T-helper 2 cell (primary cell): ENCODE results near the gene MKRN2OS.

Experiments used
- DNase-seq, 5 experiments: peaks; one replicate each; pipeline versions ENCODE4 v3.0.0 to v3.0.0-alpha.2; 2012 to 2022
- total RNA-seq, 2 donors: gene quantifications; one replicate each; lab custom pipeline; 2026; lab: John Stamatoyannopoulos, UW

Gene MKRN2OS, protein sequence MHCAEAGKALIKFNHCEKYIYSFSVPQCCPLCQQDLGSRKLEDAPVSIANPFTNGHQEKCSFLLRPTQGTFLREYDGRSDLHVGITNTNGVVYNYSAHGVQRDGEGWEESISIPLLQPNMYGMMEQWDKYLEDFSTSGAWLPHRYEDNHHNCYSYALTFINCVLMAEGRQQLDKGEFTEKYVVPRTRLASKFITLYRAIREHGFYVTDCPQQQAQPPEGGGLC
- total RNA-seq = 0.13 to 0.31 reads per million in 2 donors

DNA sequence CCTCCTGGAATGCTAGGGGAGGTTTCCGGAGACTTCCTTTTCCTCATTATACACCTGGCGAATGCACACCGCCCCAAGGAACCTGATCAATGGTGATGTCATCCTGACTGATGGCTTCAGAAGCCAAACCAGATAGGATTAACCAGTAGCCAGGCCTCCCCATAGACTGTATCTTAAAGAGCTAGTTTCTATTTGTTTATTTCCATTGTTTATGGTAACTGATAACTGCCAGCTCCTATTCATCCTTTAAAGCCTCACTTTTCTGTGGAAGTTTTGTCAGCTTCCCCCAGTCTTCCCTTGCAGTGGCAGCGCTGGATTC lies at the start of gene MKRN2OS:
Gene MKRN2OS, minus strand, starts transcription at position 27 of the 319 bp plus-strand sequence. CDS start 35 bp downstream, outside the sequence.
- no peak for DNase-seq

DNA sequence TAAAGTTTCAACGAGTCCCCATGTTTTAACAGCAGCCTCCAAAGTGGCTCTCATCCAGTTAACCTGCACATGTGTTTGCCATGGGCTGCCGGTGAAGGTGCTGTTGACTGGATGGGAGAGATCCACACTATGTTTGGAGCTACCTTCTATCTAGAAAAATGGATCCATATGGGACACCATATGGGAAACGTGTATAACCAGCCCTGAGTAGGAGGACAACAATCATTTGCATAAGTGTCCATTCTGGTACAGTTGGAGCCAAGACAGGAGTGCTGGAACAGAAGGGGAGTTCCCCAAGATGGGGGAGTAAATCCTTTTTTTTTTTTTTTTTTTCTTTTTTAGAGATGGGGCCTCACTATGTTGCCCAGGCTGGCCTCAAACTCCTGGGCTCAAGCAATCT lies 48.2 kb upstream of the MKRN2OS start:
- DNase-seq = no peak

DNA sequence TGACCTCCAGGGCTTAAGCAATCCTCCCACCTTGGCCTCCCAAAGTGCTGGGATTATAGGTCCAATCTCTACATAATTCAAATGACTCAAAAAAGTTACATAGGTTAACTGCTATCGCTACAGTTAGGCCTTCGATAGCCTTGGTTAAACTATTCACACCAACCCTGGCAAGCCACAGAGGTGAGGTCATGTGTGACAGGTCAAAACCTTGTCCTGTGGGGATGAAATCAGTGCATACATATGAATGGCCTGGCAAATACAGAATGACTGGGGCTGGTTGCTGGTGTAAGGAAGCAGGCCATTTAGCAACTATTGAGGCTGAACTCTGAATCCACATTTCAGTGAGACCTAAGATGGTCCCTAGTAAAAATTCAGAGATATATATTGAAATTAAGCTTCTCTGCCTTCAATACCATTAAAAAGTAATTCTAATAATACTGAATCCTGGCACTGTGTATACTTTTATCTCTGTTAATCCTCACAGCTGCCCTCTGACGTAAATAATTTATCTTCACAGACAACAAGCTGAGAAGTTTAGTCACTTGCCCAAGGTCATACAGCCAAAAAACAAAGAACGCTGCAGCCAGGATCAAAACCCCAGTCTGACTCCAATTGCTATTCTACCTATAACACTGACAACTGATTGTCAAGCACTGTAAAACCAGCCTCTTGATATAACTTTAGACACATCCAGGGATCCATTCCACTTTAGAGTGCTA lies 46.9 kb upstream of the MKRN2OS start:
- DNase-seq = no peak

DNA sequence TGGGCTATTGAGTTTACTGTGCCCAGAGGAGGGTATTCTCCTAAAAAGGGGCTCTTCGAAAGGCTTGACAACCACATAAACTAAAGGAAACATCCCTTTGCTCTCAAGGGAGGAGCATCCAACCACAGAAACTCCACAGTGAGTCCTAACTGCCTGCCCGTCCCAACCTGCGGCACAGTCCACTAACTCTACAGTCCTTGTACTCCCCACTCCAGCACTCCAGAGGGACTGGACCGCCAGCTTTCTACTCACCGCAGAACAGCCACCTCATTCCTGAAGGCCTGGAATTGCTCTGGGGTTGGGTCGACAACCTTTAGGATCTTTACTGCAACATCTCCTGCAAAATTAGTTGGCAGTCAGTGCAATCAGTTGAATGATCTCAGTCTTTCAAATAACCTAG lies 46.2 kb upstream of the MKRN2OS start:
- DNase-seq = no peak

DNA sequence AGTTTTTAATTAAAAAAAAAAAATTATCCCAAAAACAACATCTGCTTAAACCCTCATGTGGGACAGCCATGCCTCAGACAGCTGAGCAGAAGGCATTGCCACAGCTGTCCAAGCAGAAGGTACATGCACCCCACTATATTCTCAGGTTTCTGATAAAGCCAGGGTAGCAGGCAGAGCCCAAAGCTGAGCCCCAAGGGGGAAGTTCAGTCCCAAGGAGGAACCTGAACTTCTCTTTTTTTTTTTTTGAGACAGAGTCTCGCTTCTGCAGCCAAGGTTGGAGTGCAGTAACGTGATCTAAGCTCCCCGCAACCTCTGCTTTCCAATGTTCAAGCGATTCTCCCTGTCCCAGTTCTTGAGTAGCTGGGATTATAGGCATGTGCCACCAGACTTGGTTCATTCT lies 44.8 kb upstream of the MKRN2OS start:
- no peak for DNase-seq

DNA sequence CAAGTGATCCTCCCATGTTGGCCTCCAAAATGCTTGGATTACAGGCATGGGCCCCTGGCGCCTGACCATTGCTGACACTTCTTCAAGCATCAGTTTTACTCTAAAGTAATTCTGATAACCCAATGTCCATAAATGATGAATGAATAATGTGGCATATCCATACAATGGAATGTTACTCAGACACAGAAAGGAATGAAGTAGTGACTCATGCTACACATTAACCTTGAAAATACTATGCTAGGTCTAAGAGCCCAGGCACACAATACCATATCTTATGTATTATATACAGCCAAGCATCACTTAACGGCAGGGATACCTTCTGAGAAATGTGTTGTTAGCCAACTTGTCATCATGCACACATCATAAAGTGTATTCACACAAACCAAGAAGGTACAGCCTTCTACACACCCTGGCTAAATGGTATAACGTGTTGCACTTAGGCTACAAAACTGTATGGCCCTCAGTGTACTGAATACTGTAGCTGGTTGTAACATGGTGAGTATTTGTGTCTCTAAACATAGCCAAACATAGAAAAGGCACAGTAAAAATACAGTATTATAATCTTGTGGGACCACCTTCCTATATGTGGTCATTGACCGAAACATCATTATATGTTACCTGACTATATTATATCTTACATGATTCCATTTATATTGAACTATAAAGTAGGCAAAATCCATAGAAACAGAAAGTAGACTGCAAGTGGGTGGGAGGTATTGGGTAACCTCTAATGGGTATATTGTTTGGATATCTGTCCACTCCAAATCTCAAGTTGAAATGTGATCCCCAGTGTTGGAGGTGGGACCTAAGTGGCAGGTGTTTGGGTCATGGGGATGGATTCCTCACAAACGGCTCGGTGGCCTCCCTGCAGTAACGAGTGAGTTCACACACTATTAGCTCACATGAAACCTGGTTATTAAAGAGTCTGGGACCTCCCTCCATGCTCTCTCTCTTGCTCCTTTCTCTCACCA lies 43.0 kb upstream of the MKRN2OS start:
- no peak for DNase-seq

DNA sequence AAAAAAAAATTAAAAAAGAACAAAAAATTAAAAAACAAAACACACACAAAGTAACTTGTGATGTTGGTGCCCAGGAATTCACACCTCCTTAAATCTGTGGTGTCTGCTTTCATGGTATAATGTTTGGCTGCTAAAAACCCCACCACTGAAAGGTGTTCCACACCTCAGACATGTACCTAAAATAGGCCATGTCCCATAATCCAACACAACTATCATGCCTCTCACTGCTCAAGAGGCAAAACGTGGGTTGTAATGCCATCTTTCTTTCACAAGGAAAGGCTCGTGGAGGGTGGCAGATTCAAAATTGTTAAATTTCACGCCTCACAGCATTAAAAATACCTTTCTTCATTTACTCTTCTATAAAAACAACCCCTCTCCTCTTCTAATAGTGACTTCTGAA lies 41.1 kb upstream of the MKRN2OS start:
- DNase-seq = peak in 1 of 5 experiments; percentile 17

DNA sequence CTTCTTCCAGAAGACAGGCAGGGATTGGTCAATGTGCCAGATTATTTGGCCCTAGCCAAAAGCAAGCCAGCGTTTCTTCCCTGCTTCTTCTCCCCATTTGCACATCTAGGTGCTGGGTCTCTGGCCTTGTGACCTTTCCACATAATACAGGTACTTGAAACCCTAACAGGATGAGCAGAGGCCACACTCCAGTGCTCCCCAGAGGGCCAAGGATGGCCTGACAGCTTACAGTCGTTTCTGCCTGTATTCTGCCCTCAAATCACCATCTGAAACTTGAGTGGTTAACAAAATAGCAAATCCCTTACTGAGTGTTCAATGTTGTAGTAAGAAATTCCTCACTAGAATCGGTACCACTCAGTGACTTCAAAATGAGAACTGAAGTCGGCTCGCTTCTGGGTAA lies 40.7 kb upstream of the MKRN2OS start:
- DNase-seq = no peak

DNA sequence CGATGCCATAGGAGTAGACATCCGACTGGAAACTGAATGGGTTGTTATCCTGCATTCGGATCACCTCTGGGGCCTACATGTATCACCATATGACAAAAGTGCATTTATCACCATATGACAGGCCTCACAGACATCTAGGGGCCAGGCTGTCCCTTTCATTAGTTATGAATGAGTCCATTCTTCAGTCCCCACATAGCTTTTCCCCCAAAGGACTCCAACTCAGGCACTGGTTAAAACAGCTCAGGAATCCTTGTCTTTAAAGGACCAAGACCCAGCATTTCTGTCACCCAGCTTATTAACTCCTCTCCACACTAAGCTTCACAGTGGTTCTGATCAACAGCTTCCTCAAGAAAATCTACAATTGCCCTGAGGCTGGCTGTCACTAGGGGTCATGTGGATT lies 39.9 kb upstream of the MKRN2OS start:
- no peak for DNase-seq

DNA sequence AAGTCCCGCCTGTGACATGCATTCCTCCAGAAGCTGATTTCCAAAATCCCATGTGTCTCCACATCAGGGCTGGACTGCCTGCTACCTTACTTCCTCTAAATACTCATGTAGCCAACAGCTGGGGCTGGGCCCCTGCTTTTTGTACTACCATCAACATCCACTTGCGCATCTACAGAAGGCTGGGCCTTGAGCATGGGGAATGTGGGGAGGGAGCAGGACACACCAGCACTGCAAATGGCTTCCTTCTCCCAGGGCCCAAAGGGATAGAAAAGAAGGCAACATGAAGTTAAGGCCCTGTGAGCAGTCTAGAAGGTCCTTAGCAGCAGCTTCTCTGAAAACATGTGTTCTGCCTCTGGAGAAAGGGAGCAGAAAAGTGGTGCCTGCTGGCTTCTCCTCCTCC lies 38.8 kb upstream of the MKRN2OS start:
- DNase-seq = no peak

DNA sequence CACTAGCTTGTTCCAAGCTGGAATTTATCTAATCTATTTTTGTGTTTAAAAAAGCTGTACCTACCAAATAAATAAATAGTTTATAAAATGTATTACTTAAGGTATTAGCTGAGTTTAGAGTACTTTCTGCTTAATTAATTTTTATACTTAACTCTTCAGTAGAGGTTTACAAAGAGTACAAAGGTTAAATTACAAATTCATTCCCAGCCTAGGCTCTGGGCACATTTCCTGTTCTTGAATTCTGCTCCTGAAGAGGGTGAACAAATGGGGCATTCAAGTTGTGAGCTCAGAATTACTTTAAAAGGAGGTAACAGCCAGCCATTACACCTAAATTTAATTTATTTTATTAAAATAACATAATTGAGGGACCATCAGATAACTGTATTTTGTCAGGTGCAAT lies 38.0 kb upstream of the MKRN2OS start:
- DNase-seq = no peak

DNA sequence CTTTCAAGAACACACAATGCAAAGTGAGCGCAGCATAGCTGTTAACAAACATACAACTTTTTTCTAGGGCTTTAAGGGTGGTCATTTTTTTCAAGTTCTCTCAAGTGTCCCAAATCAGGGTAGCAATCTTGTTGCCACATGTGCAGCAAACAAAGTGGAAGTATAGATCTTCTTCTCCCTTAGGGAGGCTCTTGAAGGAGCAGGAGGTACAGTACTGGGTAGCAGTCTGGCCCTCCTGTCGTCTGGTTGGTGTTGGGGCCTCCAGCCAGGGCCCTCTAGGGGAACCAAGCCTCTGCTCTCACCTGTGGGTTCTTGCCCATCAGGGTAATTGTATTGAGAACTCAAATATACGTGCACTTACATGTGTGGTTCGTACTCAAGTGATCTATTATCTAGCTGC lies 37.4 kb upstream of the MKRN2OS start:
- DNase-seq = no peak

DNA sequence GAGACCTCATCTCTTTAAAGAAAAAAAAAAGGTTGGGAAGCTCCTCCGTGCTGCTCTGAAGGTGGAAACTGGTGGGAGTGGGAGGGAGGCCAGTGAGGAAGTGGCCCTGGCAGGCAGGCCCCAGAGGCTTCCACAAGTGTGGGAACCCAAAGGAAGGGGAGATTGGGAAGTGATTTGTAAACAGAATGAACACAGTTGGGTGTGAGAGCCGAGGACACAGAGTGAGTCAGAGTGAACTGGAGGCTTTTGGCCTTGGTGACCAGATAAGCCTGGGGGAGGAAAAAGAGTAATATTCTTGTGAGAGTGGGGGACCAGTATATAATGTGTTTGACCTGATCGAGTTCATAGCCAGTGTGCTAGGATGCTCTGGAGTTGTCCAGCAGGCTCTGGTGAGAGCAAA lies 34.6 kb upstream of the MKRN2OS start:
- DNase-seq = no peak

DNA sequence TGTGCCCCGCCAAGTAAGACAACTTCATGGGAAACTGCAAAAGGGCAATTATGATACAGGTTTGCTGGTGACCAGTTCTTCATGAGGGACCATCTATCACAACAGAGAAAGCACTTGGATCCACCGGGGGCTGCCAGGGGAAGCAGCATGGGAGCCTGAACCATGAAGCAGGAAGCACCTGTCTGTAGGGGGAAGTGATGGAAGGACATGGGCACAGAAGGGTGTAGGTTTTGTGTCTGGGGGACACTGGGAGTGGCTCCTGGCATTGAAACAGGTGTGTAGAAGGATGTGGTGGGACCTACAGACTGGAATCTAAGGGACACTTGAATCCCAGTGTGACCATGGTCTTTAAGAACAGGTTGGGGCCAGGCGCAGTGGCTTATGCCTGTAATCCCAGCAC lies 34.2 kb upstream of the MKRN2OS start:
- no peak for DNase-seq

DNA sequence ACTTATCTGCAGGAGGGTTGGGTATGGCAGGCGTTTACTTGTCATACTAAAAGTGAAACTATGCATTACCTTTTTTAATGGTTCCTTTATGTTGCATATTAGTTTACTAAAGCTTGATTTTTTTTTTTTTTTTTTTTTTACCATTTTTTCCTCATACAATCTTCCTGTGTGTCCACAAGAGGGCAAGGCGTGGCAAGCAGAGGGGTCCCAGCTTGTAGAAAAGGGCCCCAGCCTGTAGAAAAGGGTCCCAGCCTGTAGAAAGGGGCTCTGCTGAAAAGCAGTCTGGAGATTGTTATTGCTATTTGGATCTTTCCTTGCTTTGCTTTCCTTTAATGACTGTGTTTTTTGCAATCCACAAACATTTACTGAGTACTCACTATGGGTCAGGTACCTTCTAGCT lies 33.4 kb upstream of the MKRN2OS start:
- peak in 1 of 5 experiments; percentile 43 for DNase-seq

DNA sequence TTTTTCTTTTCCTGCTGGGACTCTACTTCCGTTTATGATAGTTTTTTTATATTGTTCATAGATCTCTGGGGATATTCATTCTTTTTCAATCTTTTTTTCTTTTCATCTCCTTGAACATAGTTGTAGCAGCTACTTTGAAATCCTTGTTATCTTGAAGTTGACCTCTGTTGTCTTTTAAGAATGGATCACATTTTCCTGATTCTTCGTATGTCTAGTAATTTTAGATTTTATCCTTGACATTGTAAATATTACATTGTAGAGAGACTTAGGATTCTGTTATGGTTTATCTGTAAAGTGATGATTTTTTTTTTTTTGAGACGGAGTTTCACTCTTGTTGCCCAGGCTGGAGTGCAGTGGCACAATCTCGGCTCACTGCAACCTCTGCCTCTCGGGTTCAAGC lies 32.1 kb upstream of the MKRN2OS start:
- no peak for DNase-seq

DNA sequence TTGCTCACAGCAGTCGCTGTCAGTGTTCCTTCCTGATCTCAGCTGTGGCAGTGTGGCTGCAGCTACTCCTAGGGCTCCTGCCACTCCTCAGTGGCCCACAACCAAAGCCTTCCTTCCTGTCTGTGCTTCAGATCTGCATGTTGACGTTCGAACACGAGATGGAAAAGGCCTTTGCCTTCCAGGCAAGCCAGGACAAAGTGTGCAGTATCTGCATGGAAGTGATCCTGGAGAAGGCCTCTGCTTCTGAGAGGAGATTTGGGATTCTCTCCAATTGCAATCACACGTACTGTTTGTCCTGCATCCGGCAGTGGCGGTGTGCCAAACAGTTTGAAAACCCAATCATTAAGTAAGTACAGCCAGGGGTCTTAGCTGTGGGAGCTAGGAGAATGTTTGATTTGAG lies 29.4 kb upstream of the MKRN2OS start:
- no peak for DNase-seq

DNA sequence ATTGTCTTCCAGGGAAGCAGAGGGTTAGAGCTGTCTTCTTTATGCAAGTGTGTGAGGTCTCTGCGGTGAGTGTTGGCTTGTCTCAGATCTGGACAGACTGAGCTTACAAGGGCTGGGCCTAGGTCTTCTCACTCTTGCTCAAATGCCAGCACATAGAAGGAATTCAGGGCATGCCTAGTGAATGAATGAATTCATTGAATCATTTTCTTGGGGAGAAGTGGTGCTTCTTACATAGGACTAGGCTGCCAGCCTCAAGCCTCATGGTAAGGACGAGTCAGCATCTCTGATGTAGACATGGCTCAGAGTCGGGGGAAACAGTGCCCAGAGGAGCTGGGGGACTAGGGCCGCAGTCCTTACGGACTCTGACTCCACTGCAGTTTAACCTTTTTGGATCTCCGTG lies 28.8 kb upstream of the MKRN2OS start:
- no peak for DNase-seq

DNA sequence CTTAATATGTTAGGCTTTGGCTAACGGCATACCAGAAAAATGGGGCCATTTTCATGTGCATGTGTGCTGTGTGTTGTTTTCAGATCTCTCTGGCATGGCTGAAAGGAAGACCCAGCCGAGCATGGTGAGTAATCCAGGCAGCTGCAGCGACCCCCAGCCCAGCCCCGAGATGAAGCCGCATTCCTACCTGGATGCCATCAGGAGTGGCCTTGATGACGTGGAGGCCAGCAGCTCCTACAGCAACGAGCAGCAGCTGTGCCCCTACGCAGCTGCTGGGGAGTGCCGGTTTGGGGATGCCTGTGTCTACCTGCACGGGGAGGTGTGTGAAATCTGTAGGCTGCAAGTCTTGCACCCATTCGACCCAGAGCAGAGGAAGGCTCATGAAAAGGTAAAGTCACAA lies 26.7 kb upstream of the MKRN2OS start:
- DNase-seq = no peak

DNA sequence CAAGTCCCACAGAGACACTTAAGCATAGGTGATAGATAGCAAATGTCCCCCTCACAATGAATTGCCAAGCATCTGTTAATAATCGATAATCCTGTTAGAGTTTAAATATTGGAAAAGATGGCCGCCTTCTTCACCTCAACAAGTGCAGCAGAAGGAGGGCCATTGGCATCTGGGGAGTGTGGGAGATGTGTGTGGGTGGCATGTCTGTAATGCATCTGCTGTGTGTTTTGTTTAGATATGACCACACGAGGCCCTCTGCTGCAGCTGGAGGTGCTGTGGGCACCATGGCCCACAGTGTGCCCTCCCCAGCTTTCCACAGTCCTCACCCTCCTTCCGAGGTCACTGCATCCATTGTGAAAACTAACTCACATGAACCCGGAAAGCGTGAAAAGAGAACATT lies 24.5 kb upstream of the MKRN2OS start:
- DNase-seq = no peak

DNA sequence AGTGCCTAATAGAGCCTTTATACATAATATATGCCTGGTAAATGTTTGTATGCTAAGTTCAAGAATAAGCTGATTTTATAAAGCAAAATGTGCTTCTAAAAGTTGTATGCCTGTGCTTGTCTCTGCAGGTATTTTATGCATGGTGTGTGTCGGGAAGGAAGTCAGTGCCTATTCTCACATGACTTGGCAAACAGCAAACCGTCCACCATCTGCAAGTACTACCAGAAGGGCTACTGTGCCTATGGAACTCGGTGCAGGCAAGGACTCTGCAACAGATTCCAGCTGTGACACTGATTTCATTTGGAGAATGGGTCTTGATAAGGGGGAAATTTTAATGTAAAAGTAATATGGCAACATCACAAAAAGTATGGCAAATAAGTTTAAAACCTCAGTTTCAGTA lies 23.4 kb upstream of the MKRN2OS start:
- DNase-seq = no peak

DNA sequence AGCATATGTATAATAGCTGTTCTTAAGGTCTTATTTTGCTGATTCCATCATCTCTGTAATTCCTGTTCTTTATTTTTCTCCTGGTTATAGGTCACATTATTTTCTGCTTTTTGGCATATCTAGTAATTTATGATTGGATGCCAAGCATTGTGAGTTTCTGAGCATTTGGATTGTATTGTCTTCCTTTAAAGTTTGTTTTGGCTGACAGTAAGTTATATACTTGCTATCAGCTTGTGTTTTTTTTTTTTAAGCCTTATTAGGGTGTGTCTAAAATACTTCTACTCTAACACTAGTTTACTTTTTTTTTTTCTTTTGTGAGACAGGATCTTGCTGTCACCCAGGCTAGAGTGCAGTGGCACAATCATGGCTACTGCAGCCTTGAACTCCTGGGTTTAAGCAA lies 21.7 kb upstream of the MKRN2OS start:
- no peak for DNase-seq

DNA sequence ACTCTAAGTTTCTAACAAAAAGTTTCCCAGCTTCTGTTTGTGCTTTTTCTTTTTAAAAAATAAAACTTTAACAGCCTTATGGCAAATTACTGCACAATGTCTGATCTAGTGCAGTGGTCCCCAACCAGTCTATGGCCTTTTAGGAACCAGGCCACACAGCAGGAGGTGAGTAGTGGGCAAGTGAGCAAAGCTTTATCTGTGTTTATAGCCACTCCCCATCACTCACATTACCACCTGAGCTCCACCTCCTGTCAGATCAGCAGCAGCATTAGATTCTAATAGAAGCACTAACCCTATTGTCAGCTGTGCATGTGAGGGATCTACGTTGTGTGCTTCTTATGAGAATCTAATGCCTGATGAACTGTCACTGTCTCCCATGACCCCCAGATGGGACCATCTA lies 17.2 kb upstream of the MKRN2OS start:
- DNase-seq = no peak

DNA sequence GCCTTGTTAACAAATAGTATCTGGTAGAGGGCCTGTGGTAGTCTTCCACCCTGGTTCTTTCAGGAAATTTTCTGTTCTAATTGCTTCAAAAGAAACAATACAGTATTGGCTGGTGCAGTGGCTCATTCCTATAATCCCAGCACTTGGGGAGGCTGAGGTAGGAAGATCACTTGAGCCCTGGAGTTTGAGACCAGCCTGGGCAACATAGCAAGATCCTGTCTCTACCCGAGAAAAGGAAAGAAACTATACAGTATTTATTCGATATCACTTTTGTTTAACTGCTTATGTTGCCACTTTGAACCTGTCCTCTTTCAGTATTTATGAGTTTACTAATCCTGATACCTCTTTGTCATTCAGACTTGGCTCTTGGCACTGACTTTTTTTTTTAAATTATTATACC lies 16.1 kb upstream of the MKRN2OS start:
- DNase-seq = no peak
